Vagina (tissue), 2 donors: ENCODE results near the gene AKR1C2.

Source experiments
- CTCF ChIP-seq, 3 experiments: fragments of 450-650 bp in 2 of 3; fragments of 200-600 bp in 1 of 3; sonication (generic) in 1 of 3; IDR thresholded peaks; one replicate each; pipeline ENCODE4 v1.5.1; 2017 to 2019; ENCODE audit warnings: antibody characterized with exemption in 3 of 3, mild to moderate bottlenecking in 2 of 3, moderate library complexity in 2 of 3
- POLR2A ChIP-seq, 2 donors: fragments of 450-650 bp; IDR thresholded peaks; one replicate each; pipeline ENCODE4 v1.6.1; 2017; ENCODE audit warnings: antibody characterized with exemption in 2 of 2, mild to moderate bottlenecking in 2 of 2, moderate library complexity in 2 of 2

- TF ChIP-seq CTCF (IDR thresholded peaks at IDR 0.05) (no peak), POLR2A (IDR thresholded peaks at IDR 0.05) (no peak)
Measured at GRCh38 chr10:5002013-5002727, 1.5 kb downstream of the AKR1C2 start.
